Erythroblast (primary cell): ENCODE data around the gene DHRS4L2.
"Not testable (repeated sequence)": the region's sequence is repeated elsewhere in the genome, so short reads cannot be mapped to it uniquely, and the experiment has no call there.

Source experiments
- GATA1 ChIP-seq: IDR thresholded peaks from 2 replicates; pipeline ENCODE4 v1.6.1; 2011; ENCODE audit warnings: low read depth, mild to moderate bottlenecking, control low read depth, low read length, moderate library complexity
- POLR2A ChIP-seq: IDR thresholded peaks from 2 replicates; pipeline ENCODE4 v1.6.1; 2011; ENCODE audit warnings: mild to moderate bottlenecking, low read length

DNA sequence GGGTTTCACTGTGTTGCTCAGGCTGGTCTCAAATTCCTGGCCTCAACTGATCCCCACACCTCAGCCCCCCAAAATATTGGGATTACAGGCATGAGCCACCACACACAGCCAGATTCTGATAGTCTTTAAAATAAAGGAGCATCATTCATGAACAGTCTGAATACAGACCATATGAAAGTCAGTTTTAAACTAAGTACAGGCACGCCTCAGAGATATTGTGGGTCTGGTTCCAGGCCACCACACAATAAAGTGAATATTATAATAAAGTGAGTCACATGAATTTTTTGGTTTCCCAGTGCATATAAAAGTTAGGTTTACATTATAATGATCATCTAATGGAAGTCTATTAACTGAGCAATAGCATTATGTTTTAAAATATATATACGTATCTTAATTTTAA, 8.1 kb downstream of the DHRS4L2 start:
- TF ChIP-seq POLR2A, GATA1: not testable (repeated sequence)
